IPS-NIHi11 (cell line): ENCODE data around the gene HOXC11.

ENCODE experiments used
- DNase-seq: peaks from one replicate; pipeline ENCODE4 v3.0.0; 2012; ENCODE audit warnings: mixed read lengths, low spot score

The HOXC11 gene

GRCh38 chr12:53972722-53973235 is at the start of gene HOXC11:
TSS of gene HOXC11 (plus strand) at chr12:53973126. CDS start at chr12:53973242, 116 bp downstream.
- DNase-seq = no peak

GRCh38 chr12:53924521-53925405 is 48.2 kb upstream of the HOXC11 start:
- no peak for DNase-seq

GRCh38 chr12:53927220-53928029 is 45.5 kb upstream of the HOXC11 start:
- DNase-seq = no peak

DNA sequence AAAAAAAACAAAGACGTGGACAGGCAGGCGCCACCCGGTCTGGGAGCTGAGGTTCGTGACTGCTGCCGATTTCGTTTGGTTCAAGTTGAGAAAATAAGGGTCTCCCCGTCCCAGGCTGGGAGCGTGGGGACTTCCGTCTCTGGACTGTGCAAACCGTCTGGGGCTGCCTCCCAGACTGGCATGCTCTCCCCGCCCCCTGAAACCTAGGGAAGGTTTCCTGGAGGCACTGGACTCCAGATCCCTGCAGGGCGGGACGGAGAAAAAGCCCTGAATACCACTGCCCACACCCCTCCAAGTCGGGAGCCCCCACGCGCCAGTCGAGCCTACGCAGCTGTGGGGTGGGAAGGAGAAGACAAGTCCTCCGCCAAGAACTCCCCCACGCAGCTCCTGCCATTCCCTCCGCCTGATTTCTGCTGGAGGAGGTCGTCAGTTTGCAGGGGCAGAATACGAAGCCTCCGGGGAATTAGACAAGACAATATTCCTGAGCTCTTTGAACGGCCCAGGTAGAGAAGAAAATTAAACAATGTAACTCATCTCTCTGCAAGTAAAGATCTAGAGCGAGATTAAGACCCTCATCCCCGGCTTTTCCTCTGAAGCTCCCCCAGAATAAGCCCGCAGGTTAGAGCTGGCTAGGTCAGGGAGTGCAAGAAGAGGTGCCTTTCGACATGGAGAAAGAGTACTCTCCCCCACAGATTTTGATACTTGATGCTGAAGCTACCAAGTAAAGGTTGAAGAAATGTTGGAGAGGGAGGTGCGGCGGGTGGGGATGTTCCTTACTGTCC is 44.7 kb upstream of the HOXC11 start:
- no peak for DNase-seq

- DNase-seq = no peak
Measured at GRCh38 chr12:53929527-53929926, 43.4 kb upstream of the HOXC11 start.

GRCh38 chr12:53930591-53931255 is 42.2 kb upstream of the HOXC11 start:
- DNase-seq = no peak

DNA sequence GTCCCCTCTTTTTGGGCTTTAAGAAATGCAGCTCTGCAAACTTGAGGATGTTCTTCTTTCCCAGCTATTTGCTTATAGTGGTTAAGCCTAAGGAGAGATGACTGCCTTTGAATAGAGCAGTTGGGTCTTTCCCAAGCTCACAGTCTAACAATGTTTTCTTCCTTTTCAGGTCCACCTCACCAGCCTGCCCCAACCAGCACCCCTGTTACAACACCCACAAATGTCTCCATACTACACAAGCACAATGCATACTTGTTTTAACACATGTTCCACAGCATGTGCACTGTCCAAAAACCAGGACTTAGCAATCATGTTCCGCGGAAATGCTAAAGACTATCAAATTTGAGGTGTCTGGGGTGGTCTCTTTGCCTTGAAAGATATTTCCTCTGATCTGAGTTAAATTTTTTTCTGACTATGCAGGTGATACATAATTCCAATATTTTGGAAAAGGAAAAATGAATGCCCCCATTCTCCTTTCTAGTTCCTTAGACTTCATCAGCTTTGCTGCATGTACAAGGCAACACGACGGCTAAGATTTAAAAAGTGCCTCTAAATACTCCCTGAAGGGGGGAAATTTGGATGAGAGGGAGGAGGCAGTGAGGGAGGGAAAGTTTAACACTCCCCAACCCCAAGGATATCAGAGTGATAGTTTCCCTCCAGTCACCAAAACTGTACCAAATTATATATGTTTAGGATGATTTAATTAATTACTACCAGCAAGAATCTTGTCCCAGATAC is 40.9 kb upstream of the HOXC11 start:
- no peak for DNase-seq

DNA sequence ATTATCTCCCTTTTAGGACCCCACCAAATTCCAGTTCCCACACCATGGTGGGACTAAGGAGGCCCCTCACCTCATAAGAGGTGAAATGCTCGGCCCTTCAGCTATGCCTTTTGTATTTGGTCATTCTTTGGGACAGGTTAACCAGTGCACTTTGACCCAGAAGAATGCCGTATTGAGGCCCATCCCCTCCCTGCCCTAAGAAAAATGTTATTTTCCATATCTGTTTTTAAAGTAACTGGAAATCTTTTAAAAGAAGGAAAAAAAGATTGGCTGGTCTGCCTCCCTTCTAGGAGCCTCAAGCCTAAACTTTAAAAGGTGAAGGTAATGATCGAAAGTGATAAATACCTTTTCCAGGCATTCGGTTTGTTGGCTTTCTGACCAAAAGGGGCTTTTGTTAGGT is 40.0 kb upstream of the HOXC11 start:
- DNase-seq = no peak

- DNase-seq = no peak
Measured at GRCh38 chr12:53935383-53936341, 37.3 kb upstream of the HOXC11 start.

GRCh38 chr12:53937099-53937498 is 35.8 kb upstream of the HOXC11 start:
- no peak for DNase-seq

DNA sequence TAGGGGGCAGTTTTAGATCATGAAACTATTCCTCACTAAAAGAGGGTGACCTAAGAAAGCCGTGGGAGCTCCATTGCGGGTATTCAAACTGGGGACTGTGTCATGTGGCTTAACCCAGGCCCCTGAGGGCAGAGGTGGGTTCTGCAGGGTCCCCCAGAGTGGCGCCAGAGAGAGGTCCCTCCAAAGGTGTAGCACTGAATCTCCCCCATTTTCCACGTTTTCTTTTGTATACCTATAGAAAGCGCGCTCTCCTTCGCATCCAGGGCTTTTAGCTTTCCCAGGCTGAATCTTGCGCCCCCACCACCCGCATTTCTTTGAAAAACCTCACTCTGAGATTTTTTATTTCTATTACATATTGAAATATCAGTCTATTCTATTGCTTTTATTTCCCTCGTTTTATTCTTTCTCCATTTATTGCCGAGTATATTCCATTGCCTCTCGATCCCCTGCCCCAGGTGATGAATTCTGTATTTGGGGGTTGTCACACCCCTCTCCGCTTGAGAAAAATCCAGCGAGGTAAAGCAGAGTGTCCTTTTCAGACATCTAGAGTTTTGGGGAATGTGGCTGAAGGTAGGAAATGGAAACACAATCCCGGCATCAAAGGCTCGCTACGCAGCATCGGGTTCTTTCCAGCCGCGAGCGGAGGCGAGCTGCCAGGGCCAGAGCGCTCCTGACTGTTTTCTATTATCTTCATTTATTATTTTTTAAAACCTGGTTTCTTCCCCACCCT is 35.2 kb upstream of the HOXC11 start:
- DNase-seq = no peak

- DNase-seq = peak; percentile 91
Measured at GRCh38 chr12:53938326-53939140, 34.4 kb upstream of the HOXC11 start, which contains the start of gene HOXC13. TSS of gene HOXC13 (plus strand) at chr12:53938831. CDS start at chr12:53938907, 76 bp downstream.

DNA sequence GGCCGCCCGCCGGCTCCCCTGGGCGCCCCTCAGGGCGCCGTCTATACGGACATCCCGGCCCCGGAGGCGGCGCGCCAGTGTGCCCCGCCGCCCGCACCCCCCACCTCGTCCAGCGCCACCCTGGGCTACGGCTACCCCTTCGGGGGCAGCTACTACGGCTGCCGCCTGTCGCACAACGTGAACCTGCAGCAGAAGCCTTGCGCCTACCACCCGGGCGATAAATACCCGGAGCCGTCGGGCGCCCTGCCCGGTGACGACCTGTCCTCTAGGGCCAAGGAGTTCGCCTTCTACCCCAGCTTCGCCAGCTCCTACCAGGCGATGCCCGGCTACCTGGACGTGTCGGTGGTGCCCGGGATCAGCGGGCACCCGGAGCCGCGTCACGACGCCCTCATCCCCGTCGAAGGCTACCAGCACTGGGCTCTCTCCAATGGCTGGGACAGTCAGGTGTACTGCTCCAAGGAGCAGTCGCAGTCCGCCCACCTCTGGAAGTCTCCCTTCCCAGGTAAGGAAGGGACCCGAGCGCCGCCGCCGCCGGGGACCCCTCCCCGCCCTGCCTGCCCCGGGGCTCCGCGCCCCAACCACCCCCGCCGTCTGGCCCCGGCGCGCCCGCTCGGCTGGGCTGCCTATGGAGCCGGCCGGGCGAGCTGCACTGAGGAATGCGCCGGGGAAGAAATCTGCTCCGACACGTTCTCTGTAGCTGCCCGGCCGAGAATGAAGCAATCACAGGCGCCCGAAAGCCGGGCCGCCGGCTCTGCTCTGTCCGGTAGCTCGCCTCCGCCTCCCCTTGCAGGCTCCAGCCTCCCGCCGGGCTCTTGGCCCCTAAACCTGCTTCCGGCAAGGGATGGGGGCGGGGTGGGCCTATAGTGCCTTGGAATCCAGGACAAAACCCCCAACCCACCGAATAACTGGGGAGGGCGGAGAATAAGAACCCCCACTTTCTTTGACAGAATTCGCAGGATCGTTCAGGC is 33.5 kb upstream of the HOXC11 start:
- DNase-seq = peak; percentile 49

GRCh38 chr12:53940443-53941014 is 32.4 kb upstream of the HOXC11 start:
- no peak for DNase-seq

DNA sequence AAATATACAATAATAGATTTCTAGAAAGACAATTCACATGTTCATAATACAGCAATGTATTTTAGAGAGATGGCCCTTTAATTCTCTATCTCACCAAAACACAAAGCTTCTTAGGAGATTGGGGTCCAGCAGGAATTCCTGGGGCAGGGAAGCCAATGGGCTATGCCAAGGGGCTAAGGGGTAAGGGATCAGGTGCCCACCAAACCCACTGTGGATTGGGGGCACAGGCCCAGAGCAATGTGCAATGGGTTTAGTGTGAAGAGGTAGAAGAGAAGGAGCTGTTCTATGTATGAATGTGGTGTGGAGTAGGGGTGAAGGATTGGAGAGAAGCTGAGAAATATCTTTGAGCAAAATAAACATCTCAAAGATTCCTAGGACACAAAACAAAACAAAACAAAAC is 31.7 kb upstream of the HOXC11 start:
- no peak for DNase-seq

- no peak for DNase-seq
Measured at GRCh38 chr12:53941750-53942149, 31.2 kb upstream of the HOXC11 start.
